GM21576 (cell line): ENCODE measurements around the gene NFIC.
"Not testable (repeated sequence)": the region's sequence is repeated elsewhere in the genome, so short reads cannot be mapped to it uniquely, and the experiment has no call there.

Experiments
- ATAC-seq: cut with Tn5 transposase; IDR thresholded peaks from one replicate; pipeline ENCODE4 v1.9.1; 2021; ENCODE audit warnings: mild to moderate bottlenecking, moderate library complexity; ENCODE audit not compliant: unreplicated experiment

NFIC gene

GRCh38 chr19:3370728-3371591, 4.6 kb downstream of the NFIC start:
- ATAC-seq = no peak

- no peak for ATAC-seq
These were observed 6.0 kb downstream of the NFIC start for GRCh38 chr19:3372413-3372812.

DNA sequence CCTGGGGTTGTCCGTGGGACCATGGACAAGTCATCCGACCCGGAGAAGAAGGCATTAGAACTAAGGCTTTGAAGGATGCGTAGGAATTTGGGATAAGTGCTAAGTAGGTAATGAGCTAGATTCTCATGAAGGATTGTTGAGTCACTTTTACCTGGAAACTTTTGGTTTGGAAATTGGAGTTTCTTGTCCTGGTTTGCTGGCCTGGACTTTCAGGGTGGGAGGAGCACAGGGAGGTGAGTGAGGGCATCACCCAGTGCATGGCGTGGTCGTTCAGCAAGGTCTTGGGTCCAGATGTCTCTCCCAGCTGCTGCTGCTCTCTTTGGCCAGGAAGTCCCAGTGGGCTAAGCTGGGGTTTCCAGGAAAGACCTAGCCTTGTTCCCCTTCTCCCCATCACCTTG, 7.6 kb downstream of the NFIC start:
- ATAC-seq = no peak

GRCh38 chr19:3374369-3375112, 8.2 kb downstream of the NFIC start:
- no peak for ATAC-seq

- no peak for ATAC-seq
These were observed 9.1 kb downstream of the NFIC start for GRCh38 chr19:3375221-3376090.

DNA sequence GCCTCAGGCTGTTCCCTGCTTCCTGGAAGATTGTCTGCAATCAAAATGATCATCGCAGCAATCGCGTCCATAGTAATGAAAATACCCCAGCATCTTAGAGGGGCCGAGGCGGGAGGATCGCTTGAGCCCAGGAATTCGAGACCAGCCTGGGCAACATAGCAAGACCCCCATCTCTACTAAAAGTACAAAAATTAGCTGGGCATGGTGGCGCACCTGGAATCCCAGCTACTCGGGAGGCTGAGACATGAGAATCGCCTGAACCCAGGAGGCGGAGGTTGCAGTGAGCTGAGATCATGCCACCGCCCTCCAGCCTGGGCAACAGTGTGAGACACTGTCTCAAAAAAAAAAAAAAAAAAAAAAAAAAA, 9.7 kb downstream of the NFIC start:
- ATAC-seq = not testable (repeated sequence)

DNA sequence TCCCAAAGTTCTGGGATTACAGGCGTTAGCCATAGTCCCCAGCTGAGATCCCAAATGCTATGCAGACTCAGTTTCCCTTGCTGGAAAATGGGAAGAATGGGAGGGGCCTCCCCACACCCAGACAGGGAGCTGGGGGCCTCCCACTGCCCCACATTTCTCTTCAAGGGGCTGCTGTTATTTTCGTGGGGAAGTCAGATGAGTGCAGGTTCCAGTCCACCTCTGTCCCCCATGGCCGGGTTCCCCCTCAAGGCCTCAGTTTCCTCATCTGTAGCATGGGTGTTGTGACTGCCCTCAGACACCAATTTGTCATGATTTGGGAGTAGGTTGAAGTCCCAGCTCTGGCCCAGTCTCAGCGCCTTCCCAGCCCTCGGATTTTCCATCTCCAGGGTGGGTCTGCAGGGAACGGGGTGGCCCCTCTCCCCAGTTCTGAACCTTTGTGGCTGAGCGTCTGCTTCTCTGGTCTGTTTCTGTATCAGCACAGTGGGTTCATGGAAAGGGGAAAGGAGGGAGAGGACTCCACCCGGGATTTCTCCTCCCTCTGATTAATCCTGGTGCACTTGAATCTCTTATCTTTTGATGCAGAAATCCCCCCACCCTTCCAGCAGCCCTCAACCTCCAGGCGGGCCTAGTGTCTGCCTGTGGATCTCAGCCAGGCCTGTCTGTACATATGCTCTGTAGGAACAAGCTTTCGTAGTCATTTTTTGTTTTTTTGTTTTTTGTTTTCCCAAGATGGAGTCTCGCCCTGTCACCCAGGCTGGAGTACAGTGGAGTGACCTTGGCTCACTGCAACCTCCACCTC, 12.2 kb downstream of the NFIC start:
- no peak for ATAC-seq

GRCh38 chr19:3380829-3381228, 14.4 kb downstream of the NFIC start:
- no peak for ATAC-seq

DNA sequence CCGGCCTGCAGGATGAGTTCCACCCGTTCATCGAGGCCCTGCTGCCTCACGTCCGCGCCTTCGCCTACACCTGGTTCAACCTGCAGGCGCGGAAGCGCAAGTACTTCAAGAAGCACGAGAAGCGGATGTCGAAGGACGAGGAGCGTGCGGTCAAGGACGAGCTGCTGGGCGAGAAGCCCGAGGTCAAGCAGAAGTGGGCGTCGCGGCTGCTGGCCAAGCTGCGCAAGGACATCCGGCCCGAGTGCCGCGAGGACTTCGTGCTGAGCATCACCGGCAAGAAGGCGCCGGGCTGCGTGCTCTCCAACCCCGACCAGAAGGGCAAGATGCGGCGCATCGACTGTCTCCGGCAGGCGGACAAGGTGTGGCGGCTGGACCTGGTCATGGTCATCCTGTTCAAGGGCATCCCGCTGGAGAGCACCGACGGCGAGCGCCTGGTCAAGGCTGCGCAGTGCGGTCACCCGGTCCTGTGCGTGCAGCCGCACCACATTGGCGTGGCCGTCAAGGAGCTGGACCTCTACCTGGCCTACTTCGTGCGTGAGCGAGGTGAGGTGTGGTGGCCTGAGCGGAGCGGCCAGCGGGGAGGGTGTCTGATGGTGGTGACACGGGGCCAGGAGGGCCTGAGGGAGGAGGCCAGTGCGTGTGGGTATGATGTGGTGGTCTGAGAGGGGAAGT, 15.5 kb downstream of the NFIC start:
- no peak for ATAC-seq

DNA sequence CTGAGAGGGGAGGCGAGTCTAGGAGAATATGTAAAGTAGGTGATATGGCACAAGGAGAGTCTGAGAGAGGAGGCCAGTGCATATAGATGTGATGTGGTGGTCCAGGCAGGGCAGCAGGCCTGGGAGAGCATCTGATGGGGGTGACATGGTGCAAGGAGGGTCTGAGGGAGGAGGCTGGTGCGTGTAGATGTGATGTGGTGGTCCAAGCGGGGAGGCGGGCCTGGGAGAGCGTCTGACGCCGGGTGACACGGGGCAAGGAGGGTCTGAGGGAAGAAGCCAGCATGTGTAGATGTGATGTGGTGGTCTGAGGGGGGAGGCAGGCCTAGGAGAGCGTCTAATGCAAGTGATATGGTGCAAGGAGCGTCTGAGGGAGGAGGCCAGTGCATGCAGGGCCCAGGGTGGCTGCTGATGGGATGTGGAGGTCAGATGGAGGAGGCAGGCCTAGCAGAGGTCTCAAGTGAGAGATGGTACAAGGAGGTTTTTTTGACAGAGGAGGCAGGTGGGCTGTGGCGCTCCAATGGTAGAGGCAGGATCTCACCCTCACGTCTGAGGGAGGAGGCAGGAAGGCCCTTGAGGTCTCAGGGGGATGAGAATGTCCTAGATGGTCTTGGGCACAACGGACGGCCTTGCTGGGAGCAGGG, 16.2 kb downstream of the NFIC start:
- ATAC-seq = no peak

- no peak for ATAC-seq
These were observed 16.8 kb downstream of the NFIC start for GRCh38 chr19:3383121-3383722.

DNA sequence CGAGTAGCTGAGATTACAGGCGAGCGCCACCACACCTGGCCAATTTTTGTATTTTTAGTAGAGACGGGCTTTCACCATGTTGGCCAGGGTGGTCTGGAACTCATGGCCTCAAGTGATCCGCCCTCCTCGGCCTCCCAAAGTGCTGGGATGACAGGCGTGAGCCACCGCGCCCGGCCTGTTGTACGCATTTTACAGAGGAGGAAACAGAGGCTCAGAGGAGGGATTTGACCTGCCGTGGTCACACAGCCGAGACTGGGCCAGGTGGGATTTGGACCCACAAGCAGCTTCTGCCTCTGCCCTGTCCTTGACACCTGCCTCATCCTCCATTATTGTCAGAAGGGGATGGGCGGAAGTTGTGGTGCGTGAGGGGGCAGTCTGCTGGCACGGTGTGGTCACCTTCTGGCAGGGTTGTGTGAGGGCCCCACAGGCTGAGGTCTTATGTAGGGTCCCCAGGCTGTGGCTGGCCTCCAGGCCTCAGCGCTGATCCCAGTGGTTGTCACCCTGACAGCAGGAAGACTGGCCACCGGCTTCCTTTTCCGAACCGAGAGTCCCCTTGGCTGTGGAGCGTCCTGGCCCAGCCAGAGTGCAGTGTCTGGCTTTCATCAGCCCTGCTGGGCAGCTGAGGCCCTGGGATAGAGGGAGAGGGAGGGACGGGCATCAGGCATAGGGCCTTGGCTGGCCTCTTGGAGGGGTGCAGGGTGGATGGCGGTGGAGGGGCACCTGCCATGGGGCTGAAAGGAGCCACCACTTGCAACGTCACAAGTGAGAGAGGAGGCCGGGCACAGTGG, 20.3 kb downstream of the NFIC start:
- ATAC-seq = no peak

DNA sequence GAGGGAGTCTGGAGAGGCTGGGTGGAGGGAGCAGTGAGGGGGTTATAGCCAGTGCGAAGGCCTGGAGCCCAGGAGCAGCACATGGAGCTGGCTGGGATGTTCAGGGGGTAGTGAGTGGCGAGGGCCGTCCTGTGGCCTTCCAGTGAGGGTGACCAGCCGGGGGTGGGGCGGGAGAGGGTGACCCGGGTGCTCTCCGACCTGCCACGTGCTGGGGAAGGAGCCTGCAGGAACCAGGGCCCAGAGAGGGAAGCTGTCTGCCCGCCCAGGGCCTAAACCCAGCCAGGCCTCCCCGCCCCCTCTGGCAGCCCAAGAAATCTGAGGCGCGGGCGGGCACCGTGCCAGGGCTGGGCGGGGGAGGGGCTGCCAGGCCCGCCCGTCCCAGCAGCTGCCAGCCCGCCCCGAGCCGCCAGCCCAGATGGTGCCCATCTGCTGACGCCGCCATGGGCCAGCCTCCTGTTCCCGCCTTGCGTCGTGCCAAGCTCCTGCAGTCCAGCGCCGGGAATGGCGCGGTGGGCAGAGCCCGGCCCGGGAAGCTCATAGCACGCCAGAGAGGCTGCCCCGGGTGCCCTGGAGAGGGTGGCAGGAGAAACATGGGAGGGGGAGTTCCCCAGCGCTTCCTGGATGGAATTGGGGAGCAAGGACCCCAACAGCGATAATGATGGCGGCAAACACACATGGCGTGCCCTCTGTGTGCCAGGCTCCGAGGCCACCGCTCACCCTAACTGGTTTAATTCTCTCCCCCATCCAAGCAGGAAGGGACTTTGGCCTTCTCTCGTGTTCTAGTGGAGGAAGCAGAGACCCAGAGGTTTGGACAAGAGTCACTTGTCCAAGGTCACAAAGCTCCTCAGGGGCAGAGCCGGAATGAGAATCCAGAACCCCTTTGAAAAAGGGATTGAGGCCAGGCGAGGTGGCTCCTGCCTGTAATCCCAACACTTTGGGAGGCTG, 21.5 kb downstream of the NFIC start:
- no peak for ATAC-seq

- no peak for ATAC-seq
These were observed 23.0 kb downstream of the NFIC start for GRCh38 chr19:3389446-3389778.

DNA sequence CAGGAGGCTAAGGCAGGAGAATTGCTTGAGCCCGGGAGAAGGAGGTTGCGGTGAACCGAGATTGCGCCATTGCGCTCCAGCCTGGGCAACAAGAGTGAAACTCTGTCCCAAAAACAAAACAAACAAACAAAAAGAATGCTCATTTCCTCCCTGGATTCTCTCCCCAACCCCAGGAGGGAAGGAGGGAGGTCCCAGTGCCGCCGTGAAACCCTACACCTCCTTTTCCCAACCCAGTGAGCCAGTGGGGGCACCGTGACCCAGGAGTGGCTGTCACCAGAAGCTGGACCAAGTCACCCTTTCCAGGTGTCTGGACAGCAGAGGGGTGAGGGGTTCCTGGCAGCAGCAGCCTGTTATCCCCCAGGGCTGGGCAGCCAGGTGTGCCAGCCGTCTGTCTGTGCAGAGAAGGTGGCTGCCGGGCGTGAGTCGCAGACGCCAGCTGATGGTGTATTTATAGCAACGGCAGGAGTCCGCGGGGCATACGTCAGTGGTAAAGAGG, 23.5 kb downstream of the NFIC start:
- no peak for ATAC-seq

GRCh38 chr19:3391911-3392310, 25.5 kb downstream of the NFIC start:
- not testable (repeated sequence) for ATAC-seq

DNA sequence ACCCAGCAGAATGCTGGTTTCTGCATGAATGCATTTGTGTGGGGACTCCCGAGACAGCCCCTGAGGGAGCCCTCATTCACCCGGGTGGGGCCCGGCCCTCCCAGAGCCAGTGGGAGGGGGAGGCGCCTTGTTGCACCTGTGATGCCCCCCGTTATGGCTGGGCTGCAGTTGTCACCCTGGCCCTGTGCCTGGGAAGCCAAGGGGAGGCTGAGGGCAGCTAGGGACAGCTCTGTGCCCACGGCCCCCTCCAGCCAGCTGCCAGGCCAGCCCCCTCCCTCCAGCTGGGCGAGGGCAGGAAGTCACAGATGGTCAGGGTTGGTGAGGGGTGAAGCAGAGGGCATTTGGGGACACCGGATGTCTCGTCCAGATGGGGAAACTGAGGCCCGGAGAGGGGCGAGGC, 26.1 kb downstream of the NFIC start:
- ATAC-seq = no peak
